Common myeloid progenitor, CD34-positive (primary cell): ENCODE results near the gene TKT.

ENCODE experiments used
- CTCF ChIA-PET: fragments of 350-600 bp; sonication (Branson Sonifier 250); formaldehyde crosslinking; loops from one replicate; lab custom pipeline; 2021; ENCODE audit warnings: antibody characterized with exemption; lab: Charles Lee
- POLR2A ChIA-PET: fragments of 350-600 bp; sonication (Branson Sonifier 250); formaldehyde crosslinking; loops from one replicate; lab custom pipeline; 2021; ENCODE audit warnings: antibody characterized with exemption; lab: Charles Lee
- DNase-seq, 3 donors: peaks; one replicate each; pipeline versions ENCODE4 v3.0.0 to v3.0.0-alpha.2; 2013
- H3K27ac ChIP-seq, 2 experiments: 1 replicate in 1 of 2; 2 replicates in 1 of 2; pipeline ENCODE4 v1.7.0; 2013; ENCODE audit warnings: inconsistent platforms in 2 of 2, low read length in 2 of 2, mild to moderate bottlenecking in 2 of 2, low read depth in 1 of 2, moderate library complexity in 1 of 2; ENCODE audit not compliant: severe bottlenecking in 2 of 2, insufficient read depth in 1 of 2, poor library complexity in 1 of 2
- H3K27me3 ChIP-seq, 5 experiments: replicated peaks in 2 of 5; 1 replicate in 3 of 5; 2 replicates in 2 of 5; pipeline versions ENCODE4 v1.6.1 to v1.7.0; 2013; ENCODE audit warnings: low read length in 4 of 5, mild to moderate bottlenecking in 2 of 5, moderate library complexity in 2 of 5, inconsistent platforms in 1 of 5; ENCODE audit not compliant: insufficient read depth in 5 of 5, control insufficient read depth in 4 of 5
- H3K36me3 ChIP-seq, 4 experiments: 1 replicate in 2 of 4; 2 replicates in 2 of 4; pipeline versions ENCODE4 v1.6.1 to v1.7.0; 2013; ENCODE audit warnings: low read length in 3 of 4, control low read depth in 1 of 4, mild to moderate bottlenecking in 1 of 4; ENCODE audit not compliant: control insufficient read depth in 4 of 4, insufficient read depth in 4 of 4
- H3K4me1 ChIP-seq, 4 experiments: 1 replicate in 3 of 4; 2 replicates in 1 of 4; pipeline versions ENCODE4 v1.6.1 to v1.7.1; 2013; ENCODE audit warnings: low read length in 3 of 4, mild to moderate bottlenecking in 3 of 4, control low read depth in 1 of 4, inconsistent platforms in 1 of 4, moderate library complexity in 1 of 4; ENCODE audit not compliant: control insufficient read depth in 4 of 4, insufficient read depth in 4 of 4; ENCODE audit errors: control extremely low read depth in 1 of 4
- H3K4me3 ChIP-seq, 7 experiments: 1 replicate in 4 of 7; 2 replicates in 3 of 7; pipeline versions ENCODE4 v1.5.1 to v1.7.0; 2013; ENCODE audit warnings: mild to moderate bottlenecking in 7 of 7, low read length in 6 of 7, moderate library complexity in 6 of 7, inconsistent platforms in 2 of 7, low read depth in 2 of 7, control low read depth in 1 of 7; ENCODE audit not compliant: insufficient read depth in 4 of 7, control insufficient read depth in 1 of 7; ENCODE audit errors: extremely low read depth in 1 of 7
- H3K9me3 ChIP-seq, 5 experiments: 1 replicate in 4 of 5; 2 replicates in 1 of 5; pipeline versions ENCODE4 v1.6.1 to v1.7.1; 2013; ENCODE audit warnings: low read length in 4 of 5, mild to moderate bottlenecking in 2 of 5, inconsistent platforms in 1 of 5, low read depth in 1 of 5, moderate library complexity in 1 of 5; ENCODE audit not compliant: control insufficient read depth in 4 of 5, insufficient read depth in 2 of 5; ENCODE audit errors: control extremely low read depth in 1 of 5
- whole genome bisulfite sequencing: methylation state at CpG from one replicate; pipeline ENCODE4 v1.1.5; 2013; ENCODE audit not compliant: insufficient coverage; 5-methylcytosine and 5-hydroxymethylcytosine counted together

The TKT gene

GRCh38 chr3:53263907-53264306 lies 8.1 kb upstream of the TKT start:
- Histone ChIP-seq H3K27ac (no peak overlapping the region), H3K4me1 (peaks cover 0 to 22% (median under 1%) of the 10 kb centered on the region in 4 experiments), H3K36me3 (no peaks in the 10 kb centered on the region), H3K27me3 (no peaks in the 10 kb centered on the region), H3K4me3 (no peak overlapping the region), H3K9me3 (no peaks in the 10 kb centered on the region)
- DNase-seq = no peak
- WGBS = 93% methylated on average over 2 of the region's 4 CpGs
- POLR2A ChIA-PET = interaction anchor here (0.5 kb wide), 1 partner anchor 12 kb away, joined by 4 read pairs; no protein-coding TSS in a partner anchor
- CTCF ChIA-PET = no interaction called here

GRCh38 chr3:53261712-53262111 lies 5.9 kb upstream of the TKT start:
- H3K36me3 ChIP-seq = no peaks in the 10 kb centered on the region
- POLR2A ChIA-PET = no interaction called here
- H3K4me1 ChIP-seq = peaks cover 0 to 11% (median 0%) of the 10 kb centered on the region in 4 experiments
- no peaks in the 10 kb centered on the region for H3K27me3 ChIP-seq
- H3K9me3 ChIP-seq = no peaks in the 10 kb centered on the region
- H3K27ac ChIP-seq = no peak overlapping the region
- CTCF ChIA-PET = interaction anchor here (1.0 to 2.1 kb wide), 4 partner anchors 11 to 41 kb away, joined by 3 to 5 read pairs (median 4); no protein-coding TSS in a partner anchor
- H3K4me3 ChIP-seq = no peak overlapping the region
- DNase-seq = no peak
- 92% methylated on average over 5 of the region's 5 CpGs for WGBS

GRCh38 chr3:53260286-53260785 lies 4.5 kb upstream of the TKT start:
- POLR2A ChIA-PET = no interaction called here
- CTCF ChIA-PET = interaction anchor here (1.0 kb wide), 1 partner anchor 10 kb away, joined by 3 read pairs; no protein-coding TSS in a partner anchor

GRCh38 chr3:53259427-53260259 lies 3.8 kb upstream of the TKT start:
- CTCF ChIA-PET = no interaction called here
- Histone ChIP-seq H3K4me1 (peaks cover 0 to 10% (median 4%) of the 10 kb centered on the region in 4 experiments), H3K27me3 (no peaks in the 10 kb centered on the region), H3K36me3 (no peaks in the 10 kb centered on the region), H3K27ac (no peak overlapping the region), H3K4me3 (no peak overlapping the region), H3K9me3 (no peaks in the 10 kb centered on the region)
- DNase-seq = no peak
- 96% methylated on average over 8 of the region's 9 CpGs for WGBS
- POLR2A ChIA-PET = no interaction called here

More at GRCh38 chr3:53260286-53260785, 4.5 kb upstream of the TKT start:
- Histone ChIP-seq H3K4me3 (no peak overlapping the region), H3K4me1 (peaks cover 0 to 13% (median 1%) of the 10 kb centered on the region in 4 experiments), H3K27me3 (no peaks in the 10 kb centered on the region), H3K36me3 (no peaks in the 10 kb centered on the region), H3K9me3 (no peaks in the 10 kb centered on the region), H3K27ac (no peak overlapping the region)
- 93% methylated on average over 4 of the region's 4 CpGs for WGBS
- no peak for DNase-seq

- 94% methylated on average over 6 of the region's 8 CpGs for WGBS
- no peak overlapping the region for H3K27ac ChIP-seq
- no peak overlapping the region for H3K4me3 ChIP-seq
- H3K36me3 ChIP-seq = peaks cover 0 to 5% (median 0%) of the 10 kb centered on the region in 4 experiments
- no peaks in the 10 kb centered on the region for H3K9me3 ChIP-seq
- CTCF ChIA-PET = interaction anchor here (0.8 to 1.4 kb wide), 4 partner anchors 8 to 67 kb away, joined by 3 read pairs; no protein-coding TSS in a partner anchor
- POLR2A ChIA-PET = interaction anchor here (0.6 kb wide), 1 partner anchor 25 kb away, joined by 3 read pairs; no protein-coding TSS in a partner anchor
- peaks cover 0 to 18% (median 13%) of the 10 kb centered on the region in 4 experiments for H3K4me1 ChIP-seq
- no peaks in the 10 kb centered on the region for H3K27me3 ChIP-seq
- no peak for DNase-seq
These were observed 3.0 kb upstream of the TKT start for GRCh38 chr3:53258600-53259426.

GRCh38 chr3:53257465-53257864 lies 1.6 kb upstream of the TKT start:
- ChIA-PET POLR2A (no interaction called here), CTCF (interaction anchor here (1.4 to 1.5 kb wide), 4 partner anchors 13 to 66 kb away, joined by 3 to 7 read pairs (median 4); no protein-coding TSS in a partner anchor)
- no peak for DNase-seq
- Histone ChIP-seq H3K4me3 (no peak overlapping the region), H3K27ac (no peak overlapping the region), H3K4me1 (peaks cover 5 to 32% (median 26%) of the 10 kb centered on the region in 4 experiments), H3K27me3 (no peaks in the 10 kb centered on the region), H3K9me3 (no peaks in the 10 kb centered on the region), H3K36me3 (peaks cover 0 to 6% (median 0%) of the 10 kb centered on the region in 4 experiments)
- WGBS = 96% methylated on average over 4 of the region's 4 CpGs
